Lung (tissue), 12 donors: ENCODE results near the gene NAGLU. TPM values are rescaled to one million over a fixed set of nuclear protein-coding genes. Genes with fewer than 3 reads are reported as not detected.

Source experiments
- ATAC-seq: fragments of 200-7000 bp; cut with Tn5 transposase; one replicate; pipeline ENCODE4 v1.9.1; 2020; ENCODE audit warnings: moderate number of reproducible peaks; ENCODE audit not compliant: insufficient read depth, low FRiP score
- DNase-seq, 3 donors: peaks; one replicate each; pipeline ENCODE4 v3.0.0-alpha.2; 2013 to 2017
- H3K27ac ChIP-seq, 2 donors: one replicate each; pipeline ENCODE4 v1.5.1; 2013; ENCODE audit warnings: mild to moderate bottlenecking in 2 of 2, moderate library complexity in 2 of 2, control low read depth in 1 of 2, inconsistent platforms in 1 of 2, low read depth in 1 of 2, low read length in 1 of 2
- H3K27me3 ChIP-seq, 3 donors: one replicate each; pipeline ENCODE4 v1.5.1; 2013; ENCODE audit warnings: low read length in 2 of 3; ENCODE audit not compliant: control insufficient read depth in 3 of 3, insufficient read depth in 3 of 3
- H3K36me3 ChIP-seq, 4 donors: one replicate each; pipeline ENCODE4 v1.5.1; 2013; ENCODE audit warnings: low read length in 4 of 4, mild to moderate bottlenecking in 1 of 4, moderate library complexity in 1 of 4; ENCODE audit not compliant: control insufficient read depth in 4 of 4, insufficient read depth in 4 of 4
- H3K4me1 ChIP-seq, 5 donors: one replicate each; pipeline ENCODE4 v1.5.1; 2013; ENCODE audit warnings: low read length in 5 of 5, mild to moderate bottlenecking in 2 of 5, moderate library complexity in 1 of 5; ENCODE audit not compliant: control insufficient read depth in 5 of 5, insufficient read depth in 5 of 5
- H3K4me3 ChIP-seq: one replicate; pipeline ENCODE4 v1.5.1; 2013; ENCODE audit warnings: mild to moderate bottlenecking, control low read depth, moderate library complexity
- H3K9ac ChIP-seq, 2 donors: one replicate each; pipeline ENCODE4 v1.5.1; 2013; ENCODE audit warnings: low read length in 2 of 2, control low read depth in 1 of 2; ENCODE audit not compliant: insufficient read depth in 1 of 2
- H3K9me3 ChIP-seq, 4 donors: one replicate each; pipeline ENCODE4 v1.5.1; 2013; ENCODE audit warnings: low read length in 3 of 4, mild to moderate bottlenecking in 1 of 4, moderate library complexity in 1 of 4; ENCODE audit not compliant: control insufficient read depth in 4 of 4, insufficient read depth in 3 of 4
- CTCF ChIP-seq: IDR thresholded peaks from 2 replicates; pipeline ENCODE4 v1.5.1; 2012; ENCODE audit warnings: mild to moderate bottlenecking; ENCODE audit errors: control extremely low read depth, extremely low read depth
- WGBS, 2 donors: extraction: QIAGEN DNeasy Blood & Tissue Kit; methylation state at CpG; one replicate each; pipeline ENCODE4 v1.1.7; 2013; 5-methylcytosine and 5-hydroxymethylcytosine counted together
- polyA plus RNA-seq, 2 donors: library from polyadenylated mRNA; stranded (reverse); fragments of 200-250 nt; gene quantifications; one replicate each; pipeline ENCODE4 v1.2.1, GENCODE V29; 2013
- total RNA-seq, 2 donors: library from RNA; depleted of rRNA in 1 of 2; stranded (reverse); fragments of >200 nt in 1 of 2; gene quantifications; one replicate each; pipeline ENCODE4 v1.2.1, GENCODE V29; 2014 to 2021
- donor health status: control.
- donor health status: control.
- donor health status: Bipolar disorder and iron deficiency.
- donor health status: healthy.
- donor health status: DM: yes; HTN: yes; CAD: no.

The NAGLU gene
- total and polyA plus RNA-seq, 4 donors: 16.8 to 69.8 (median 35.1) TPM

DNA sequence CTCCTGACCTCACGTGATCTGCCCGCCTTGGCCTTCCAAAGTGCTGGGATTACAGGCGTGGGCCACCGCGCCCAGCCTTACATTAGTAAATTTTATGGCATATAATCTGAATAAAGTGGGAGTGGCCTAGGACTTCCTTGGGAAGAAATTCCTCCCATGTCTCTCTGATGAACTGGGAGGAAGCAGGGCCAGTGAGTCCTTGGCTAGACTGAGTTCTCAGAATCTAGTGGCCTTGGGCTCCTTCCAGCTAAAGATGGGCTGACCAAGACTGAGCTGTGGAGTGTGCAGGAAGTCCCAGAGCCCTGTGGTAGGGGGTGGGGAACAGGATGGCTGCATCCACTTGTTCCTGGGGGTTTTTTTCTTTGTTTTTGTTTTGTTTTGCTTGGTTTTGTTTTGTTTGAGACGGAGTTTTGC, 10.0 kb upstream of the NAGLU start:
- H3K4me1 ChIP-seq: peaks cover 0 to 25% (median 22%) of the 10 kb centered on the region in 5 donors
- peak overlapping the region in 1 of 2 donors; percentile 61 for H3K27ac ChIP-seq
- H3K27me3 ChIP-seq: no peaks in the 10 kb centered on the region
- no peak overlapping the region for H3K9ac ChIP-seq
- H3K36me3 ChIP-seq: peaks cover 0 to 16% (median 2%) of the 10 kb centered on the region in 4 donors
- DNase-seq (no peak), ATAC-seq (no peak)
- H3K4me3 ChIP-seq: no peak overlapping the region
- WGBS, 2 donors: 83 to 92% methylated on average over 6 of the region's 6 CpGs
- TF ChIP-seq CTCF: no peak
- H3K9me3 ChIP-seq: no peaks in the 10 kb centered on the region

- Histone ChIP-seq H3K27ac (no peak overlapping the region), H3K36me3 (peaks cover 0 to 1% (median 0%) of the 10 kb centered on the region in 4 donors), H3K4me1 (peaks cover 0 to 14% (median 7%) of the 10 kb centered on the region in 5 donors), H3K9me3 (no peaks in the 10 kb centered on the region), H3K9ac (no peak overlapping the region), H3K4me3 (no peak overlapping the region), H3K27me3 (no peaks in the 10 kb centered on the region)
- TF ChIP-seq CTCF: no peak
- no peak for DNase-seq
- no peak for ATAC-seq
- 94 to 95% methylated on average over 6 of the region's 6 CpGs for WGBS, 2 donors
These were observed 8.1 kb upstream of the NAGLU start for GRCh38 chr17:42527932-42528331.

- no peak overlapping the region for H3K4me3 ChIP-seq
- H3K27ac ChIP-seq: no peak overlapping the region
- no peaks in the 10 kb centered on the region for H3K9me3 ChIP-seq
- H3K27me3 ChIP-seq: no peaks in the 10 kb centered on the region
- TF ChIP-seq CTCF: no peak
- peaks cover 0 to 11% (median 7%) of the 10 kb centered on the region in 5 donors for H3K4me1 ChIP-seq
- H3K36me3 ChIP-seq: no peaks in the 10 kb centered on the region
- DNase-seq (no peak), ATAC-seq (no peak)
- no peak overlapping the region for H3K9ac ChIP-seq
- 24 to 49% methylated on average over 3 of the region's 3 CpGs for WGBS, 2 donors
These were observed 7.0 kb upstream of the NAGLU start for GRCh38 chr17:42529061-42529460.

- H3K4me1 ChIP-seq: peaks cover 0 to 21% (median 7%) of the 10 kb centered on the region in 5 donors
- TF ChIP-seq CTCF: no peak
These were observed 5.0 kb upstream of the NAGLU start for GRCh38 chr17:42530952-42531454.

More at GRCh38 chr17:42530952-42531454, 5.0 kb upstream of the NAGLU start:
- Histone ChIP-seq H3K36me3 (no peaks in the 10 kb centered on the region), H3K27me3 (no peaks in the 10 kb centered on the region), H3K9ac (no peak overlapping the region), H3K9me3 (no peaks in the 10 kb centered on the region), H3K27ac (peak overlapping the region in 1 of 2 donors; percentile 46), H3K4me3 (no peak overlapping the region)
- DNase-seq (no peak), ATAC-seq (no peak)
- 81 to 86% methylated on average over 2 of the region's 2 CpGs for WGBS, 2 donors
